ENCODE data around the gene ALCAM.

The ALCAM gene

GRCh38 chr3:105406268-105406667, 39.6 kb downstream of the ALCAM start:
- no peak for DNase-seq (ENCODE audit: low spot score)
- no peak for TF ChIP-seq CTCF (IDR thresholded peaks at IDR 0.05; ENCODE audit: extremely low read depth, insufficient read depth, missing control alignments)

GRCh38 chr3:105409364-105409763, 42.7 kb downstream of the ALCAM start:
- DNase-seq (ENCODE audit: low spot score): no peak
- no peak for TF ChIP-seq CTCF (IDR thresholded peaks at IDR 0.05; ENCODE audit: extremely low read depth, insufficient read depth, missing control alignments)
- in situ Hi-C loops (cut with MboI; ENCODE audit: low pct_unique_long_range_greater_than_20kb, low sequenced_read_pairs, unreplicated experiment): no loop called here

More at GRCh38 chr3:105406268-105406667, 39.6 kb downstream of the ALCAM start:
- in situ Hi-C loops (cut with MboI; ENCODE audit: low pct_unique_long_range_greater_than_20kb, low sequenced_read_pairs, unreplicated experiment): no loop called here

- in situ Hi-C loops (cut with MboI; ENCODE audit: low pct_unique_long_range_greater_than_20kb, low sequenced_read_pairs, unreplicated experiment): no loop called here
- TF ChIP-seq CTCF (IDR thresholded peaks at IDR 0.05; ENCODE audit: extremely low read depth, insufficient read depth, missing control alignments): no peak
- DNase-seq (ENCODE audit: low spot score): no peak
Observed at GRCh38 chr3:105413343-105413887, 46.7 kb downstream of the ALCAM start.

GRCh38 chr3:105414841-105415240, 48.1 kb downstream of the ALCAM start:
- in situ Hi-C loops (cut with MboI; ENCODE audit: low pct_unique_long_range_greater_than_20kb, low sequenced_read_pairs, unreplicated experiment): no loop called here
- no peak for DNase-seq (ENCODE audit: low spot score)
- TF ChIP-seq CTCF (IDR thresholded peaks at IDR 0.05; ENCODE audit: extremely low read depth, insufficient read depth, missing control alignments): no peak

GRCh38 chr3:105415951-105416350, 49.2 kb downstream of the ALCAM start:
- in situ Hi-C loops (cut with MboI; ENCODE audit: low pct_unique_long_range_greater_than_20kb, low sequenced_read_pairs, unreplicated experiment): no loop called here
- no peak for TF ChIP-seq CTCF (IDR thresholded peaks at IDR 0.05; ENCODE audit: extremely low read depth, insufficient read depth, missing control alignments)
- DNase-seq (ENCODE audit: low spot score): no peak

GRCh38 chr3:105417525-105418289, 51.0 kb downstream of the ALCAM start:
- DNase-seq (ENCODE audit: low spot score): no peak
- in situ Hi-C loops (cut with MboI; ENCODE audit: low pct_unique_long_range_greater_than_20kb, low sequenced_read_pairs, unreplicated experiment): no loop called here
- no peak for TF ChIP-seq CTCF (IDR thresholded peaks at IDR 0.05; ENCODE audit: extremely low read depth, insufficient read depth, missing control alignments)
